Epithelial cell of esophagus (primary cell): Measurements from ENCODE around the gene SCG5.
A peak's percentile ranks its signal among the peaks of the same experiment; 100 is the strongest.

Experiments used
- DNase-seq: peaks from one replicate; pipeline ENCODE4 v3.0.0; 2010; ENCODE audit warnings: low read depth
- H3K4me3 ChIP-seq: 2 replicates; pipeline ENCODE4 v1.5.1; 2011; ENCODE audit warnings: mild to moderate bottlenecking, low read length, control low read depth
- CTCF ChIP-seq: IDR thresholded peaks from 2 replicates; pipeline ENCODE4 v1.5.1; 2011; ENCODE audit warnings: low read depth, mild to moderate bottlenecking, low read length, control low read depth, inconsistent platforms; ENCODE audit not compliant: insufficient read depth; ENCODE audit errors: missing control alignments

Gene SCG5

DNA sequence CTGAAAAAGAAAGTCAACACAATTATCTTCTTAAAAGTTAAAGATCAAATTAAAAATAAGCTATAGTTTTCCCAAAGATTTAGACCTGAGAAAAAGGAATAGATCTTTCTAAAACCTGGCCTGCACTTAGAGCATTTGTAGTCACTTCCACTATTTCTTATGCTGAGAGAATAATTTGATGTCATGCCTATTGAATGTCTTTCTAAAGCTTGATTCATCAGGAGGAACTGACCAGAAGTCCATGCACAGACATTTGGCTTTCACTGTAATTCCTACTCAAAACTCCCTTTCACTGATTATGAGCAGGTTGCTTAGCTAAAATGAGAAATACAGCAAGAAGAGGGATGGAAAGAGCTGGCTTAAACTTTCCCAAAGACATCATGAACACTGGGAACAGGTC is 80.6 kb downstream of the SCG5 start:
- no peak for DNase-seq
- TF ChIP-seq CTCF: no peak
- no peak overlapping the region for H3K4me3 ChIP-seq

- no peak for TF ChIP-seq CTCF
- no peak for DNase-seq
- H3K4me3 ChIP-seq: no peak overlapping the region
Measured at GRCh38 chr15:32723171-32723948, 81.8 kb downstream of the SCG5 start.

DNA sequence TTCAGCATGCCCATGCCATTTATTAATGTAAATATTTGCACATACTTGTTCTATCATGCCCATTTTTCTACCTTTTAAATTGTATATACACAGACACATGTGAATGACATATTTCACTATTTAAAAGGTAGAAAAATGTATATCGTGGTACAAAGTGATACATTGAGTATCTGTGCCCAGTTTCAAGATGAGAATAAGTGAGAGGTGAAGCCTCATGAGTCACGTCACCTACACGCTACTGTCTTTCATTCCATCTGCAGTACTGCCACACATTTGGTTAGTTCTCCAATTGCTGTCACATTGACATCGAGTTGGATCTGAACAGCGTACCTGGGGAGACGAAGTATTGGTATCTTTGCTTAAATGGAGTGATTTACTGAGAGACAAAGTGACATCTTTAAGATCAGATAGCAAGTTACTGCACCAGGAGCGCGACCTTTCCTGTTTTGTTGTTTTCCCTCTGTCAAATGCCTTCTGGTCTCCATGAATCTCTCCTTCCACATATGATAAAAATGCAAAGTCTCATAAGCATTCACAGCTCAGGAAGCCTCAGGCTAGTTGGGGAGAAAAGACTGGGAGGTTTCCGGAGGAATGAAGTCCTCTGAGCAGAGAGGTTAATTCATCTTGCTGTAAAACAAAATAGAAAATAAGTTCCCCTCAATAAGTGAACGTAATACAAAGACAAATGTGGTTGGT is 88.3 kb downstream of the SCG5 start:
- H3K4me3 ChIP-seq: no peak overlapping the region
- DNase-seq: no peak
- TF ChIP-seq CTCF: no peak

DNA sequence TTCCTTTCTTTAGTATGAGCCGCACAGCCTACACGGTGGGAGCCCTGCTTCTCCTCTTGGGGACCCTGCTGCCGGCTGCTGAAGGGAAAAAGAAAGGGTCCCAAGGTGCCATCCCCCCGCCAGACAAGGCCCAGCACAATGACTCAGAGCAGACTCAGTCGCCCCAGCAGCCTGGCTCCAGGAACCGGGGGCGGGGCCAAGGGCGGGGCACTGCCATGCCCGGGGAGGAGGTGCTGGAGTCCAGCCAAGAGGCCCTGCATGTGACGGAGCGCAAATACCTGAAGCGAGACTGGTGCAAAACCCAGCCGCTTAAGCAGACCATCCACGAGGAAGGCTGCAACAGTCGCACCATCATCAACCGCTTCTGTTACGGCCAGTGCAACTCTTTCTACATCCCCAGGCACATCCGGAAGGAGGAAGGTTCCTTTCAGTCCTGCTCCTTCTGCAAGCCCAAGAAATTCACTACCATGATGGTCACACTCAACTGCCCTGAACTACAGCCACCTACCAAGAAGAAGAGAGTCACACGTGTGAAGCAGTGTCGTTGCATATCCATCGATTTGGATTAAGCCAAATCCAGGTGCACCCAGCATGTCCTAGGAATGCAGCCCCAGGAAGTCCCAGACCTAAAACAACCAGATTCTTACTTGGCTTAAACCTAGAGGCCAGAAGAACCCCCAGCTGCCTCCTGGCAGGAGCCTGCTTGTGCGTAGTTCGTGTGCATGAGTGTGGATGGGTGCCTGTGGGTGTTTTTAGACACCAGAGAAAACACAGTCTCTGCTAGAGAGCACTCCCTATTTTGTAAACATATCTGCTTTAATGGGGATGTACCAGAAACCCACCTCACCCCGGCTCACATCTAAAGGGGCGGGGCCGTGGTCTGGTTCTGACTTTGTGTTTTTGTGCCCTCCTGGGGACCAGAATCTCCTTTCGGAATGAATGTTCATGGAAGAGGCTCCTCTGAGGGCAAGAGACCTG is 89.5 kb downstream of the SCG5 start:
- H3K4me3 ChIP-seq: no peak overlapping the region
- no peak for TF ChIP-seq CTCF
- peak; percentile 91 for DNase-seq

GRCh38 chr15:32732574-32733157 is 91.2 kb downstream of the SCG5 start:
- H3K4me3 ChIP-seq: no peak overlapping the region
- no peak for TF ChIP-seq CTCF
- DNase-seq: no peak

DNA sequence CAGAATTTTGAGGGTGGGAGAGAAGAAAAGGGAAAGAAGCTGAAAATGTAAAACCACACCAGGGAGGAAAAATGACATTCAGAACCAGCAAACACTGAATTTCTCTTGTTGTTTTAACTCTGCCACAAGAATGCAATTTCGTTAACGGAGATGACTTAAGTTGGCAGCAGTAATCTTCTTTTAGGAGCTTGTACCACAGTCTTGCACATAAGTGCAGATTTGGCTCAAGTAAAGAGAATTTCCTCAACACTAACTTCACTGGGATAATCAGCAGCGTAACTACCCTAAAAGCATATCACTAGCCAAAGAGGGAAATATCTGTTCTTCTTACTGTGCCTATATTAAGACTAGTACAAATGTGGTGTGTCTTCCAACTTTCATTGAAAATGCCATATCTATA is 91.8 kb downstream of the SCG5 start:
- no peak for TF ChIP-seq CTCF
- DNase-seq: no peak
- H3K4me3 ChIP-seq: no peak overlapping the region
